HCT116 (cell line): ENCODE results near the gene ARHGAP23. TPM values are rescaled to one million over a fixed set of nuclear protein-coding genes. Genes with fewer than 3 reads are reported as not detected.

Experiments used
- ATAC-seq: fragments of 200-7000 bp; cut with Tn5 transposase; 2 replicates; pipeline ENCODE4 v1.9.1; 2020; ENCODE audit warnings: mild to moderate bottlenecking, moderate library complexity
- BruUV-seq: library from RNA; stranded (reverse); fragments of 400-500 nt; replicated peaks from 2 replicates; lab custom pipeline; 2021; lab: Mats Ljungman, UMichigan
- CTCF ChIA-PET: fragments of 300-600 bp; sonication (Branson Sonifier 250); formaldehyde crosslinking; loops from one replicate; lab custom pipeline; 2021; ENCODE audit warnings: antibody characterized with exemption; lab: Charles Lee
- POLR2A ChIA-PET: fragments of 300-600, 350-600 bp; sonication (Branson Sonifier 250); formaldehyde crosslinking; loops from one replicate; lab custom pipeline; 2021; ENCODE audit warnings: antibody characterized with exemption; lab: Charles Lee
- RAD21 ChIA-PET, 2 experiments: fragments of 300-600 bp; sonication (Branson Sonifier 250); formaldehyde crosslinking; loops; one replicate each; lab custom pipeline; 2023; ENCODE audit warnings: low total read pairs in 2 of 2; ENCODE audit not compliant: uncharacterized antibody in 2 of 2, unreplicated experiment in 2 of 2, low non-redundant PET in 1 of 2; lab: Charles Lee
- DNase-seq: peaks from one replicate; pipeline ENCODE4 v3.0.0-alpha.2; 2010; ENCODE audit warnings: low read depth, low spot score
- H2AFZ ChIP-seq: fragments of 200-600 bp; shearing (Covaris generic), sonication (generic); 2 replicates; pipeline ENCODE4 v1.6.1; 2017; ENCODE audit warnings: low read depth, mixed run types, mixed read lengths, antibody characterized with exemption, low read length; ENCODE audit not compliant: poor library complexity, severe bottlenecking
- H3K27ac ChIP-seq: 2 replicates; pipeline ENCODE4 v1.5.1; 2012; ENCODE audit warnings: low read depth, low read length
- H3K27me3 ChIP-seq: fragments of 200-600 bp; sonication (generic); 2 replicates; pipeline ENCODE4 v1.6.1; 2016; ENCODE audit warnings: mixed run types, low read length, mixed read lengths; ENCODE audit not compliant: insufficient read depth
- H3K36me3 ChIP-seq, 2 experiments: fragments of 200-500 bp in 1 of 2; fragments of 200-600 bp in 1 of 2; sonication (Bioruptor generic) in 1 of 2; sonication (generic) in 1 of 2; 2 replicates each; pipeline versions ENCODE4 v1.5.1 to v1.6.1; 2014 to 2016; ENCODE audit warnings: low read length in 2 of 2, inconsistent platforms in 1 of 2, mixed read lengths in 1 of 2, mixed run types in 1 of 2; ENCODE audit not compliant: insufficient read depth in 2 of 2, control insufficient read depth in 1 of 2
- H3K4me1 ChIP-seq, 2 experiments: fragments of 200-600 bp in 1 of 2; sonication (generic) in 1 of 2; 2 replicates each; pipeline versions ENCODE4 v1.5.1 to v1.6.1; 2012 to 2017; ENCODE audit warnings: low read length in 2 of 2, inconsistent platforms in 1 of 2, mild to moderate bottlenecking in 1 of 2, mixed read lengths in 1 of 2, mixed run types in 1 of 2, moderate library complexity in 1 of 2; ENCODE audit not compliant: insufficient read depth in 2 of 2, control insufficient read depth in 1 of 2
- H3K4me2 ChIP-seq: fragments of 200-600 bp; sonication (generic); 2 replicates; pipeline ENCODE4 v1.6.1; 2017; ENCODE audit warnings: mixed run types, low read length, mixed read lengths
- H3K4me3 ChIP-seq, 2 experiments: fragments of 200-600 bp in 1 of 2; sonication (generic) in 1 of 2; replicated peaks in 1 of 2; 2 replicates each; pipeline ENCODE4 v1.5.1; 2011 to 2016; ENCODE audit warnings: low read length in 2 of 2, control low read depth in 1 of 2, low read depth in 1 of 2, mild to moderate bottlenecking in 1 of 2, mixed read lengths in 1 of 2, mixed run types in 1 of 2
- H3K79me2 ChIP-seq: fragments of 200-600 bp; sonication (generic); 2 replicates; pipeline ENCODE4 v1.6.1; 2017; ENCODE audit warnings: mild to moderate bottlenecking, mixed run types, low read length, moderate library complexity, mixed read lengths; ENCODE audit not compliant: insufficient read depth
- H3K9ac ChIP-seq: fragments of 200-600 bp; sonication (generic); 2 replicates; pipeline ENCODE4 v1.6.1; 2016; ENCODE audit warnings: low read length, mixed read lengths
- H3K9me2 ChIP-seq: fragments of 200-600 bp; sonication (generic), shearing (Covaris generic); 2 replicates; pipeline ENCODE4 v1.6.1; 2017; ENCODE audit warnings: mixed run types, mild to moderate bottlenecking, moderate library complexity; ENCODE audit not compliant: insufficient read depth
- H3K9me3 ChIP-seq, 2 experiments: fragments of 200-500 bp in 1 of 2; fragments of 200-600 bp in 1 of 2; sonication (Bioruptor generic) in 1 of 2; sonication (generic) in 1 of 2; 2 replicates each; pipeline ENCODE4 v1.6.1; 2014 to 2017; ENCODE audit warnings: low read length in 2 of 2, mixed read lengths in 2 of 2, inconsistent platforms in 1 of 2, low read depth in 1 of 2, mild to moderate bottlenecking in 1 of 2, mixed run types in 1 of 2, moderate library complexity in 1 of 2; ENCODE audit not compliant: control insufficient read depth in 1 of 2, insufficient read depth in 1 of 2
- H4K20me1 ChIP-seq: fragments of 200-600 bp; sonication (generic), shearing (Covaris generic); 2 replicates; pipeline ENCODE4 v1.6.1; 2017; ENCODE audit warnings: mixed run types, mild to moderate bottlenecking, moderate library complexity; ENCODE audit not compliant: insufficient read depth
- CBX3 ChIP-seq: IDR thresholded peaks from 2 replicates; pipeline ENCODE4 v1.6.1; 2012; ENCODE audit warnings: low read depth
- CEBPB ChIP-seq: IDR thresholded peaks from 2 replicates; pipeline ENCODE4 v1.6.1; 2012; ENCODE audit warnings: low read depth
- EGR1 ChIP-seq: IDR thresholded peaks from 2 replicates; pipeline ENCODE4 v1.6.1; 2012; ENCODE audit warnings: low read depth
- EZH2phosphoT487 ChIP-seq: fragments of 200-600 bp; IDR thresholded peaks from 2 replicates; pipeline ENCODE4 v1.6.1; 2018; ENCODE audit warnings: antibody characterized with exemption, borderline replicate concordance
- JUND ChIP-seq: IDR thresholded peaks from 2 replicates; pipeline ENCODE4 v1.6.1; 2012
- MAX ChIP-seq: IDR thresholded peaks from 2 replicates; pipeline ENCODE4 v1.6.1; 2012
- POLR2AphosphoS5 ChIP-seq: IDR thresholded peaks from 2 replicates; pipeline ENCODE4 v1.6.1; 2011; ENCODE audit warnings: mild to moderate bottlenecking, low read depth, low read length, moderate library complexity
- RAD21 ChIP-seq: IDR thresholded peaks from 2 replicates; pipeline ENCODE4 v1.6.1; 2012; ENCODE audit warnings: low read depth, mild to moderate bottlenecking
- REST ChIP-seq: IDR thresholded peaks from 2 replicates; pipeline ENCODE4 v1.6.1; 2012; ENCODE audit warnings: low read depth
- SIN3A ChIP-seq: IDR thresholded peaks from 2 replicates; pipeline ENCODE4 v1.6.1; 2012; ENCODE audit warnings: low read depth
- intact Hi-C: fragments of 100-400 bp; cut with micrococcal nuclease; formaldehyde crosslinking; loops from 2 replicates; pipeline ENCODE4 v1.10.0; 2022
- total RNA-seq: library from RNA; stranded (reverse); gene quantifications from one replicate; pipeline ENCODE4 v1.2.1, GENCODE V29; 2021; ENCODE audit not compliant: unreplicated experiment
- TF ChIP-seq, protein P1 (sequence below), 3 experiments: fragments of 200-600 bp in 1 of 3; sonication (generic) in 1 of 3; IDR thresholded peaks in 2 of 3; conservative IDR thresholded peaks in 1 of 3; 2 replicates each; pipeline ENCODE4 v1.5.1; 2012 to 2017; ENCODE audit warnings: low read depth in 2 of 3, low read length in 2 of 3, antibody characterized with exemption in 1 of 3, borderline replicate concordance in 1 of 3, control low read depth in 1 of 3, mild to moderate bottlenecking in 1 of 3, mixed read lengths in 1 of 3, mixed run types in 1 of 3, moderate library complexity in 1 of 3; ENCODE audit not compliant: insufficient read depth in 1 of 3

Gene ARHGAP23
- total RNA-seq, 1 experiment from 2014 or later: 41.0 TPM

DNA sequence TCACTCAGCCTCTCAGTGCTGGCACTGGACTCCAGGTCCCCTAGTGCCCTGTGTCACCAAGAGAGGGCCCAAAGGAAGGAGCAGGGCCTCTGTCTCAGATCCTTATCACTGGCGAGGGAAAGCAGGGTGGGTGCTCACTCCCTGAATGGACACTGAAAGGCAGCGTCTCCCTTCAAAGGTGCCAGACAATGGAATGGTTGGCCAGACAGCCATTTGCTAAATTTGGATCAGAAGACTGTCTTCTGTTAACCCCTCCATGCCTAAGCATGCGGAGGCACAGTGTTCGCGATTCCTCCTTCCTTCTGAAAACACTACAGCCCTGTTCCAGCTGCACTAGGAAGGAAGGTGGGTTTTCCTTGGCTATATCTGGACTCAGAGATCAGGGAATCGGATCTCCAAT is 129.1 kb downstream of the ARHGAP23 start:
- Histone ChIP-seq H3K27me3 (no peaks in the 10 kb centered on the region), H3K9ac (peak overlapping the region; percentile 57), H3K4me1 (peaks cover 21 to 42% of the 10 kb centered on the region in 2 experiments), H3K27ac (peak overlapping the region; percentile 25; the same call in 1 of the 2 replicates), H4K20me1 (no peaks in the 10 kb centered on the region), H3K79me2 (no peaks in the 10 kb centered on the region), H2AFZ (no peak overlapping the region), H3K4me3 (peak overlapping the region; percentile 46 to 61), H3K4me2 (peak overlapping the region; percentile 96), H3K9me3 (no peaks in the 10 kb centered on the region), H3K9me2 (no peaks in the 10 kb centered on the region), H3K36me3 (no peaks in the 10 kb centered on the region)
- intact Hi-C loops: no loop called here
- no TSS peak for BruUV-seq
- ChIA-PET RAD21 (interaction anchor here (1.1 to 2.4 kb wide), 7 partner anchors 25 to 110 kb away, joined by 7 to 21 read pairs (median 9); no protein-coding TSS in a partner anchor), CTCF (interaction anchor here (0.8 to 4.8 kb wide), 27 partner anchors 8 to 208 kb away, joined by 3 to 146 read pairs (median 5); partner anchors contain the start of gene SRCIN1)
- no peak for ATAC-seq
- no peak for TF ChIP-seq SIN3A
- TF ChIP-seq MAX: no peak
- TF ChIP-seq CEBPB: no peak
- TF ChIP-seq RAD21: no peak
- no peak for TF ChIP-seq EGR1
- TF ChIP-seq EZH2phosphoT487: no peak
- no peak for TF ChIP-seq POLR2AphosphoS5
- TF ChIP-seq JUND: no peak
- TF ChIP-seq REST: no peak
- TF ChIP-seq, protein P1, sequence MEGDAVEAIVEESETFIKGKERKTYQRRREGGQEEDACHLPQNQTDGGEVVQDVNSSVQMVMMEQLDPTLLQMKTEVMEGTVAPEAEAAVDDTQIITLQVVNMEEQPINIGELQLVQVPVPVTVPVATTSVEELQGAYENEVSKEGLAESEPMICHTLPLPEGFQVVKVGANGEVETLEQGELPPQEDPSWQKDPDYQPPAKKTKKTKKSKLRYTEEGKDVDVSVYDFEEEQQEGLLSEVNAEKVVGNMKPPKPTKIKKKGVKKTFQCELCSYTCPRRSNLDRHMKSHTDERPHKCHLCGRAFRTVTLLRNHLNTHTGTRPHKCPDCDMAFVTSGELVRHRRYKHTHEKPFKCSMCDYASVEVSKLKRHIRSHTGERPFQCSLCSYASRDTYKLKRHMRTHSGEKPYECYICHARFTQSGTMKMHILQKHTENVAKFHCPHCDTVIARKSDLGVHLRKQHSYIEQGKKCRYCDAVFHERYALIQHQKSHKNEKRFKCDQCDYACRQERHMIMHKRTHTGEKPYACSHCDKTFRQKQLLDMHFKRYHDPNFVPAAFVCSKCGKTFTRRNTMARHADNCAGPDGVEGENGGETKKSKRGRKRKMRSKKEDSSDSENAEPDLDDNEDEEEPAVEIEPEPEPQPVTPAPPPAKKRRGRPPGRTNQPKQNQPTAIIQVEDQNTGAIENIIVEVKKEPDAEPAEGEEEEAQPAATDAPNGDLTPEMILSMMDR (IDR thresholded peaks at IDR 0.05 in 2 of 3, conservative IDR thresholded peaks at IDR 0.05 in 1 of 3; ENCODE audit: borderline replicate concordance in 1 of 3, insufficient read depth in 1 of 3, low read depth in 2 of 3, low read length in 2 of 3): no peak
- no peak for TF ChIP-seq CBX3
- TF ChIP-seq, all 23 proteins: peak for 0
- POLR2A ChIA-PET: interaction anchor here (0.7 to 1.7 kb wide), 7 partner anchors 12 to 643 kb away, joined by 3 to 4 read pairs (median 4); partner anchors contain the start of gene RPL19
- no peak for DNase-seq
